Esophagus muscularis mucosa (tissue), 4 donors: ENCODE results near the gene GALM. TPM values are rescaled to one million over a fixed set of nuclear protein-coding genes. Genes with fewer than 3 reads are reported as not detected.
"Not testable (repeated sequence)": the region's sequence is repeated elsewhere in the genome, so short reads cannot be mapped to it uniquely, and the experiment has no call there.

Experiments
- DNase-seq: peaks from one replicate; pipeline ENCODE4 v3.0.0-alpha.2; 2017; ENCODE audit errors: extremely low spot score
- H3K27ac ChIP-seq, 4 donors: fragments of 200-600 bp; sonication (generic); replicated peaks in 1 of 4; 1 replicate in 3 of 4; 2 replicates in 1 of 4; pipeline ENCODE4 v1.5.1; 2016 to 2019; ENCODE audit warnings: mild to moderate bottlenecking in 1 of 4
- H3K27me3 ChIP-seq, 4 donors: fragments of 200-600 bp; sonication (generic); one replicate each; pipeline versions ENCODE4 v1.5.1 to v1.6.0; 2016 to 2019
- H3K36me3 ChIP-seq, 4 donors: fragments of 200-600 bp; sonication (generic); one replicate each; pipeline ENCODE4 v1.5.1; 2016 to 2019
- H3K4me1 ChIP-seq, 4 donors: fragments of 200-600 bp; sonication (generic); one replicate each; pipeline ENCODE4 v1.5.1; 2016 to 2019
- H3K4me3 ChIP-seq, 4 donors: fragments of 200-600 bp; sonication (generic); 1 replicate in 2 of 4; 2 replicates in 2 of 4; pipeline ENCODE4 v1.5.1; 2016 to 2019; ENCODE audit warnings: mild to moderate bottlenecking in 4 of 4, moderate library complexity in 1 of 4
- H3K9me3 ChIP-seq, 4 donors: fragments of 200-600 bp; sonication (generic); 1 replicate in 3 of 4; 2 replicates in 1 of 4; pipeline ENCODE4 v1.5.1; 2016 to 2019
- EP300 ChIP-seq: sonication (generic); formaldehyde crosslinking; IDR thresholded peaks from one replicate; pipeline ENCODE4 v1.6.1; 2017; ENCODE audit warnings: antibody characterized with exemption
- POLR2A ChIP-seq: fragments of 450-650 bp; IDR thresholded peaks from one replicate; pipeline ENCODE4 v1.6.1; 2017; ENCODE audit warnings: antibody characterized with exemption, moderate library complexity, mild to moderate bottlenecking, low read depth
- POLR2AphosphoS5 ChIP-seq, 2 donors: sonication (generic); formaldehyde crosslinking; IDR thresholded peaks; one replicate each; pipeline ENCODE4 v1.6.1; 2017; ENCODE audit warnings: antibody characterized with exemption in 2 of 2
- WGBS: methylation state at CpG from one replicate; pipeline ENCODE4 v1.1.5; 2018; 5-methylcytosine and 5-hydroxymethylcytosine counted together
- intact Hi-C: fragments of 100-400 bp; cut with DNase I; formaldehyde crosslinking; loops from one replicate; pipeline ENCODE4 v1.15.1; 2023
- total RNA-seq, 4 donors: library from RNA; depleted of rRNA; stranded (reverse); fragments of >200 nt; gene quantifications; one replicate each; pipeline versions ENCODE4 v1.1.0 to v1.2.1, GENCODE V29; 2016
- TF ChIP-seq, protein P1 (sequence below), 3 experiments: fragments of 200-600 bp in 2 of 3; fragments of 450-650 bp in 1 of 3; sonication (generic) in 2 of 3; IDR thresholded peaks; one replicate each; pipeline ENCODE4 v1.5.1; 2017 to 2019; ENCODE audit warnings: antibody characterized with exemption in 3 of 3, mild to moderate bottlenecking in 2 of 3, moderate library complexity in 1 of 3

Gene GALM
- total RNA-seq, 4 donors from 2014 or later = 8.3 to 14.6 (median 11.6) TPM

DNA sequence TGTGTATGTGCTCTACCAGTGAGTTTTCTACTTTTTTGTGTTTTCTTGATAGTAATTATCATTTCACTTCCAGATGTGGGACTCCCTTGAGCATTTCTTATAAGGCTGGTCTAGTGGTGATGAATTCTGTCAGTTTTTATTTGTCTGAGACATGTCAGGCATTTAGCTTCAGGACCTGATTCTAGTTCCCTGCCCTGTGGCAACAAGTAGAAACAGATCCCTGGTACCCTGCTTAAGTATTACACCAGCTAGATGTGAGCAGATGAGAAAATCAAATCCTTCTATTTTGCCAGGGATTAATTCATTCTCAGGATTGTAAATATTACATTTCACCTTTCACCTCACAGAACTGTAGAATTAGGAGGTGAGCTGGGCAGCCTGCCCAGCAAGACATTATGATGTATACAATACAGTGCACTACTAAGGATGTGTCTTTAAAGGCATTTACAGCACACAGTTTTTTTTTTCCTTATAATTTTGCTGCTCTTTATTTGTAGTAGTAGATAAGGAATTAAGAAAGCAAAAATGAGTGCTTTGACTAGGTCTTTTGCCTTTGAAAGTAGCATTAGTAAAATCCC lies 35.1 kb downstream of the GALM start:
- Histone ChIP-seq H3K4me3 (no peak overlapping the region), H3K27me3 (no peaks in the 10 kb centered on the region), H3K36me3 (peaks cover 0 to 7% (median 2%) of the 10 kb centered on the region in 4 donors), H3K9me3 (no peaks in the 10 kb centered on the region), H3K4me1 (peaks cover 0 to 3% (median 2%) of the 10 kb centered on the region in 4 donors), H3K27ac (no peak overlapping the region)
- no peak for DNase-seq
- intact Hi-C loops = no loop called here
- TF ChIP-seq EP300 = no peak
- TF ChIP-seq POLR2AphosphoS5 (IDR thresholded peaks at IDR 0.05) = no peak
- no peak for TF ChIP-seq POLR2A
- TF ChIP-seq, protein P1, sequence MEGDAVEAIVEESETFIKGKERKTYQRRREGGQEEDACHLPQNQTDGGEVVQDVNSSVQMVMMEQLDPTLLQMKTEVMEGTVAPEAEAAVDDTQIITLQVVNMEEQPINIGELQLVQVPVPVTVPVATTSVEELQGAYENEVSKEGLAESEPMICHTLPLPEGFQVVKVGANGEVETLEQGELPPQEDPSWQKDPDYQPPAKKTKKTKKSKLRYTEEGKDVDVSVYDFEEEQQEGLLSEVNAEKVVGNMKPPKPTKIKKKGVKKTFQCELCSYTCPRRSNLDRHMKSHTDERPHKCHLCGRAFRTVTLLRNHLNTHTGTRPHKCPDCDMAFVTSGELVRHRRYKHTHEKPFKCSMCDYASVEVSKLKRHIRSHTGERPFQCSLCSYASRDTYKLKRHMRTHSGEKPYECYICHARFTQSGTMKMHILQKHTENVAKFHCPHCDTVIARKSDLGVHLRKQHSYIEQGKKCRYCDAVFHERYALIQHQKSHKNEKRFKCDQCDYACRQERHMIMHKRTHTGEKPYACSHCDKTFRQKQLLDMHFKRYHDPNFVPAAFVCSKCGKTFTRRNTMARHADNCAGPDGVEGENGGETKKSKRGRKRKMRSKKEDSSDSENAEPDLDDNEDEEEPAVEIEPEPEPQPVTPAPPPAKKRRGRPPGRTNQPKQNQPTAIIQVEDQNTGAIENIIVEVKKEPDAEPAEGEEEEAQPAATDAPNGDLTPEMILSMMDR (IDR thresholded peaks at IDR 0.05) = no peak

DNA sequence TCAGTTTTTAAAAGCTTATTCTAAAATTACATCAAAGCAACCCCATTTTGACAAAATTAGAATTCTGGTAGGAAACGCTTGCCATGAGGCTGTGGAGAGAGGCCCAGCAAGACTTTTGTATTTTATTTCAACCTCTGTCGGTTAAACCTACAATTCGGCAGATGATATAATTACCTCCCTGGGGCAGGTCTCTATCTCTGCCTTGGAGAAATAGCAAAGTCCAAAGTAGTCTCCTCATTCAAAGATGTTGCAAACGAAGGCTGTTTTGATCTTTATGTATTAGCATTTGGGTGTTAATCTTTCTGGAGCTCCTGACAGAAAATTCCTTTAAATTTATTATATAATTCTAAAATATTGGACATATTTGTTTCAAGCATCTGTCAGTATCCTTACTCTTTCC lies 35.6 kb downstream of the GALM start:
- DNase-seq = no peak
- Histone ChIP-seq H3K4me1 (peaks cover 0 to 3% (median 2%) of the 10 kb centered on the region in 4 donors), H3K36me3 (peaks cover 0 to 5% (median 2%) of the 10 kb centered on the region in 4 donors), H3K27me3 (no peaks in the 10 kb centered on the region), H3K9me3 (no peaks in the 10 kb centered on the region), H3K4me3 (no peak overlapping the region), H3K27ac (no peak overlapping the region)
- 95% methylated on average over 4 of the region's 4 CpGs for whole genome bisulfite sequencing
- intact Hi-C loops = no loop called here
- TF ChIP-seq EP300 (no peak), POLR2A (no peak), POLR2AphosphoS5 (IDR thresholded peaks at IDR 0.05) (no peak)

DNA sequence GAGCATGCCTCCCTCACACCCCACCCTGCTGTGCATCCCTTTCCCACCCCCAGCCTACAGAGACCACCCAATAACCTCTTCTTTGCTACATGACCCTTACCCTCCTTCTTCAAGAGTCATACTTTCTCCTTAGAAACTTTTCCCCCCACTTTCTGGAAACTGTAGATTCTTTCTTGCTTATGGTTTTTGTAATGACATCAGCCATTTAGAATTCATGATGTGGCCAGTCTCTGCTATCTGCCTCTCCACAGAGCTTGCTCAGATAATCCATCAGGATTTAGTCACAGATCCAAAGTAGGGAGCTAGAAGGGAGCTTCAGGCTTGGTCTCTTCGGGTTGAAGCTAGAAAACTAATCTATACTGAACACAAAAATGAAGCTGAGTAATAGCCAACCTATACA lies 36.5 kb downstream of the GALM start:
- 53% methylated on average over 1 of the region's 1 CpG for WGBS
- intact Hi-C loops = no loop called here

DNA sequence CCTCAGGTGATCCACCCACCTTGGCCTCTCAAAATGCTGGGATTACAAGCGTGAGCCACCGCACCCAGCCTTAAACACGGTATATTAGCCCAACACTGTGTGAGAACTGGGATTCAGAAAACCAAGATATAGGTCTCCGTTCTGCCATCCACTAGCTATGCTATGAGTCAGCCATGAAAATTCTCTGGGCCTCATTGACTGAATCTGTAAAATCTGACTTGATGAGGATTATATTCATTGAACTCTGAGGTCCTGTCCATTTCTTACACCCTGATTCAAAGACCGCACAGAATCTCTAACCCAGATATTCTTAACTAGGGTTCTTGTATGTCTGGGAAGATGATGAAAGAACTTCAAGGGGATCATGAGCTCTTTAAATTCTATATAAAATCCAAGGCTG lies 37.4 kb downstream of the GALM start:
- H3K9me3 ChIP-seq, DNase-seq, H3K36me3 ChIP-seq, H3K4me1 ChIP-seq, H3K27me3 ChIP-seq, H3K4me3 ChIP-seq, H3K27ac ChIP-seq, intact Hi-C loops: not testable (repeated sequence)
- WGBS = 97% methylated on average over 5 of the region's 5 CpGs

More for the DNA sequence above, 36.5 kb downstream of the GALM start:
- Histone ChIP-seq H3K4me3 (no peak overlapping the region), H3K36me3 (peaks cover 0 to 4% (median 0%) of the 10 kb centered on the region in 4 donors), H3K27me3 (no peaks in the 10 kb centered on the region), H3K4me1 (peaks cover 0 to 3% (median 2%) of the 10 kb centered on the region in 4 donors), H3K9me3 (no peaks in the 10 kb centered on the region), H3K27ac (no peak overlapping the region)
- TF ChIP-seq EP300 (no peak), POLR2A (no peak), POLR2AphosphoS5 (IDR thresholded peaks at IDR 0.05) (no peak)
- TF ChIP-seq, protein P1 (IDR thresholded peaks at IDR 0.05) = no peak
- DNase-seq = no peak

DNA sequence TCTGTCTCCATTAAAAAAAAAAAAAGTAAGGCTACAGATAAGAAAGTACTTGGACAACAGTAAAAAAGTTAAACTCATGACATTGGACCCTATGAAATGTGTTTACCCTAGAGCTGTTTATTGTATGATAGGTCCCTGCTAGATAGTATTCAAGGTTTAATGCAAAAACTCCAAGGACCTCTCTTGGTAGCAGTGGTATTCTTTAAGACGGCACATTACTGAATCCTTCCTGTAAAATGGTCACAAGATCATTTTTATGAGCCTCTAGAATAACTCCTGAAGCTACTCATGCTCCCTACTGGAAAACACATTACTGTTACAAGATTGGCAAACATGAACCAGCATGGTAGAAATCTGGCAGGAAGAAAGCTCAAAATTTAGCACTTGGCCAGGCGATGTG lies 38.8 kb downstream of the GALM start:
- DNase-seq = no peak
- TF ChIP-seq POLR2A (no peak), POLR2AphosphoS5 (IDR thresholded peaks at IDR 0.05) (no peak), EP300 (no peak)
- 100% methylated on average over 2 of the region's 2 CpGs for WGBS
- peaks cover 0 to 4% (median 0%) of the 10 kb centered on the region in 4 donors for H3K36me3 ChIP-seq
- intact Hi-C loops = no loop called here
- H3K4me1 ChIP-seq = peaks cover 0 to 3% (median 2%) of the 10 kb centered on the region in 4 donors
- no peak overlapping the region for H3K27ac ChIP-seq
- no peak overlapping the region for H3K4me3 ChIP-seq
- H3K27me3 ChIP-seq = no peaks in the 10 kb centered on the region
- H3K9me3 ChIP-seq = no peaks in the 10 kb centered on the region

DNA sequence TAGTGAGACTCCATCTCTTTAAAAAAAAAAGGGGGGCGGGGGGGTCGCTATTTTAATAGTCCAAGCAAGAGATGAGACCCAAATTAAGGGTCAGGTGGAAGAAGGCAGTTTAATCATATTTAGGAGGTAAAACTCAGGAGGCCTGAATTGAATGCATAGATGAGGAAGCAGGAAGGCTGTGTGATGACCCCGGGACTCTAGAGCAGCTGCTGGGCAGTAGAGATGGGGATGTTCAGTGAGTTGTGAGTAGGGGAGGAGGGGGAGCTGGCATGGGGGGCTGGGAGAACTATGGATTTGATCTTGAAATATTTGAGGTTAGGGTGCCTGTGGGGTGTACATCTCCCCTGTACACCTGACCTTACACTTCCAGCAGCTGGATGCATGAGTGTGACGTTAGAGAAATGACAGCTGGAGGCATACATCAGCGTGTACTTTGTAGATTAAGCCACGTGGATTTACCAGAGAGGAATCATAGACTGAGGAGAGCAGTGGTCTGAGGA lies 41.0 kb downstream of the GALM start:
- peaks cover 0 to 9% (median 0%) of the 10 kb centered on the region in 4 donors for H3K36me3 ChIP-seq
- H3K9me3 ChIP-seq = no peaks in the 10 kb centered on the region
- peaks cover 0 to 3% (median 2%) of the 10 kb centered on the region in 4 donors for H3K4me1 ChIP-seq
- no peak for DNase-seq
- H3K4me3 ChIP-seq = no peak overlapping the region
- no peak overlapping the region for H3K27ac ChIP-seq
- TF ChIP-seq POLR2A (no peak), POLR2AphosphoS5 (IDR thresholded peaks at IDR 0.05) (no peak), EP300 (no peak)
- H3K27me3 ChIP-seq = no peaks in the 10 kb centered on the region
- intact Hi-C loops = no loop called here
- 89% methylated on average over 6 of the region's 6 CpGs for WGBS

DNA sequence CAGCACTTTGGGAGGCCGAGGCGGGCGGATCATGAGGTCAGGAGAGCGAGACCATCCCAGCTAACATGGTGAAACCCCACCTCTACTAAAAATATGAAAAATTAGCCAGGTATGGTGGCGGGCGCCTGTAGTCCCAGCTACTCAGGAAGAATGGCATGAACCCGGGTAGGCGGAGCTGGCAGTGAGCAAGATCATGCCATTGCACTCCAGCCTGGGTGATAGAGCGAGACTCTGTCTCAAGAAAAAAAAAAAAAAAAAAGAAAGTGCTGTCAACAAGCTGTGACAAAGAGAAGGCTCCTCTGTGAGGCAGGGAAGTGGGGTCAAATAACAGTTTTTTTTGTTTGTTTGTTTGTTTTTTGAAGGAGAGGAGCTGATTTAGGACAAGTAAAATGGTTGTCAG lies 42.6 kb downstream of the GALM start:
- 90% methylated on average over 9 of the region's 9 CpGs for WGBS
- DNase-seq, H3K36me3 ChIP-seq, H3K4me1 ChIP-seq, H3K4me3 ChIP-seq, H3K9me3 ChIP-seq, intact Hi-C loops, H3K27ac ChIP-seq, H3K27me3 ChIP-seq: not testable (repeated sequence)
